Measurements from ENCODE around the gene ALDH3A2. TPM values are rescaled to one million over a fixed set of nuclear protein-coding genes. Genes with fewer than 3 reads are reported as not detected.

Gene ALDH3A2
- total RNA-seq, 1 donor from 2014 or later, result 115 TPM

DNA sequence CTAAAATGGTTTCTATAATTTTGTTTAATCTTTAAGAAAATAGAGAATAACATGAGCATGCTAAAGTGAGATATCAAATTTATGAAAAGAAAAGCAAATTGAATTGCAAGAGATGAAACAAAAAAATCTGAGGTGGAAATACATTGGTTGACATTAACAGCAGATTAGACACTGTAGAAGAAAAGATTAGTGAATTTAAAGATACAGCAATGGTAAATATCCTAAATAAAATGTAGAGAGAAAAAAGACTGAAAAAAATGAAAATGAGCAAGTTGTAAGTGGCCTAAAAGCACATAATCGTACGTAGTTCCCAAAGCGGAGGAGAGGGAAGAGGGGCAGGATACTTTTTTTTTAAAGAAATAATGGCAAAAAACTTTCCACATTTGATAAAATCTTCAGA, 30.5 kb upstream of the ALDH3A2 start:
- intact Hi-C loops (cut with DNase I), result no loop called here
- no peak overlapping the region for H3K4me3 ChIP-seq

DNA sequence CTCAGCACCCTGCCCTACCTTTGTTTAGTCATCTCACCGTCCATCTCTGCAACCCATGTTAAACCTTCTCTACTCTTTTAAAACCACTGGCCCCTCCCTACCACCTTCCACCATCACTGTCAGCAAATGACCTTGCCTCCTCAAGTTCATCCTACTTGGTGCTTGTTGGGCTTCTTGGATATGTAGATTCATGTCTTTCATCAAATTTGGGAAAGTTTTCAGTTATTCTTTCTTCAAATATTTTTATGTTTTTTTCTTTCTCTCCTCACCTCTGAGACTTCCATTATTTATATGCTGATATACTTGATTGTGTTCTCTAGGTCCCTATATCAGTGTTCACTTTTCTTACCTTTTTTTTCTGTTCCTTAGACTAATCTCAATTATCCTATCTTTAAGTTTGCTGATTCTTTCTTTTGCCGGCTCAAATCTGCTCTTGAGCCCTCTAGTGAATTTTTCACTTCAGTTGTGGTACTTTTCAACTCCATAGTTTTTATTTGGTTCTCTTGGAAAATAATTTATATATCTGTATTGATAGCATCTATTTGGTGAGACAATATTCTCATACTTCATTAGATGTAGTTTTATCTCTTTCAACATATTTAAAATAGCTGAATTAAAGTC, 28.7 kb upstream of the ALDH3A2 start:
- TF ChIP-seq, protein P1, sequence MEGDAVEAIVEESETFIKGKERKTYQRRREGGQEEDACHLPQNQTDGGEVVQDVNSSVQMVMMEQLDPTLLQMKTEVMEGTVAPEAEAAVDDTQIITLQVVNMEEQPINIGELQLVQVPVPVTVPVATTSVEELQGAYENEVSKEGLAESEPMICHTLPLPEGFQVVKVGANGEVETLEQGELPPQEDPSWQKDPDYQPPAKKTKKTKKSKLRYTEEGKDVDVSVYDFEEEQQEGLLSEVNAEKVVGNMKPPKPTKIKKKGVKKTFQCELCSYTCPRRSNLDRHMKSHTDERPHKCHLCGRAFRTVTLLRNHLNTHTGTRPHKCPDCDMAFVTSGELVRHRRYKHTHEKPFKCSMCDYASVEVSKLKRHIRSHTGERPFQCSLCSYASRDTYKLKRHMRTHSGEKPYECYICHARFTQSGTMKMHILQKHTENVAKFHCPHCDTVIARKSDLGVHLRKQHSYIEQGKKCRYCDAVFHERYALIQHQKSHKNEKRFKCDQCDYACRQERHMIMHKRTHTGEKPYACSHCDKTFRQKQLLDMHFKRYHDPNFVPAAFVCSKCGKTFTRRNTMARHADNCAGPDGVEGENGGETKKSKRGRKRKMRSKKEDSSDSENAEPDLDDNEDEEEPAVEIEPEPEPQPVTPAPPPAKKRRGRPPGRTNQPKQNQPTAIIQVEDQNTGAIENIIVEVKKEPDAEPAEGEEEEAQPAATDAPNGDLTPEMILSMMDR (IDR thresholded peaks at IDR 0.05), result no peak
- DNase-seq (no peak), ATAC-seq (no peak)
- intact Hi-C loops (cut with DNase I), result no loop called here
- Histone ChIP-seq H3K36me3 (no peaks in the 10 kb centered on the region), H3K27ac (no peak overlapping the region), H3K27me3 (ENCODE audit: low read depth) (no peaks in the 10 kb centered on the region), H3K4me3 (no peak overlapping the region), H3K9me3 (peaks cover 39% of the 10 kb centered on the region), H3K4me1 (no peaks in the 10 kb centered on the region)

More for the DNA sequence above, 30.5 kb upstream of the ALDH3A2 start:
- no peaks in the 10 kb centered on the region for H3K27me3 ChIP-seq (ENCODE audit: low read depth)
- no peaks in the 10 kb centered on the region for H3K4me1 ChIP-seq
- DNase-seq (no peak), ATAC-seq (no peak)
- no peak overlapping the region for H3K27ac ChIP-seq
- H3K36me3 ChIP-seq, result no peaks in the 10 kb centered on the region
- TF ChIP-seq, protein P1 (IDR thresholded peaks at IDR 0.05), result no peak
- peaks cover 39% of the 10 kb centered on the region for H3K9me3 ChIP-seq

DNA sequence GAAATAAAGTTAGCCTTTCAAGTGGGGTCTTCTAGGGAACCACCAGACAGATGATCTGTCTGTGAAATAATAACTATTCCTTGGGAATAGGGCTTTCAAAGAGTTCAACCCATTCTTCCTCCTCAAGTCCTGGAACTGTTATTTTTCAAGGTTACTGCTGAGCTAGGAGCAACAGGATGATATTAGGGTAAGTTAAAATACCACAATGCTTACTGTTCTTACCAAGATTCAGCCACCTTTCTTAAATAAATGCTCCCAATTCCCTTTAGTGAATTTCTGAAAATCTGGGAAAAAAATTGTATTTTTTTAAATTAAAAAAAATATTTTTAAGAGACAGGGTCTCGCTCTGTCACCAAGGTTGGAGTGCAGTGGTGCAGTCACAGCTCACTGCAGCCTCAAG, 26.9 kb upstream of the ALDH3A2 start:
- Histone ChIP-seq H3K27ac (no peak overlapping the region), H3K9me3 (peaks cover 39% of the 10 kb centered on the region), H3K36me3 (no peaks in the 10 kb centered on the region), H3K27me3 (ENCODE audit: low read depth) (no peaks in the 10 kb centered on the region), H3K4me3 (no peak overlapping the region), H3K4me1 (no peaks in the 10 kb centered on the region)
- DNase-seq, result no peak
- ATAC-seq, result no peak
- intact Hi-C loops (cut with DNase I), result no loop called here
- TF ChIP-seq, protein P1 (IDR thresholded peaks at IDR 0.05), result no peak

DNA sequence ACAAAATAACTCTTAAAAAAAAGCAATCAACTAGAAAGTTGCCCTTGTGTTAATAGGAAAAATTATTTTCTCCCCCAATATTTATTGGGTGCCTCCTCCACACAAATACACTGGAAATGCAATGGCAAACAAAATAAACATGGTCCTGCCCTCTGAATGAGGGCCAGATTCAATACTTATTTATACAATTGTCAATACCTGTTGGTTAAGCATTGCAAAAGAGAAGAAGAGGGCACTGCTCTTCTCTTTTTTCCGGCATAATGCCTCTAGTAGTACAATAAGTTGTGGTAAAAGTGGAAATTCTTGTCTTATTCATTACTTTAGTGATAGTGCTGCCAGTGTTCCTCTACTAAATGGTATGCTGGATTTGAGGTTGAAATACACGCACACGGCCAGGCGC, 22.5 kb upstream of the ALDH3A2 start:
- no peak overlapping the region for H3K27ac ChIP-seq
- intact Hi-C loops (cut with DNase I), result no loop called here
- ATAC-seq (no peak), DNase-seq (no peak)
- H3K4me1 ChIP-seq, result no peaks in the 10 kb centered on the region
- H3K27me3 ChIP-seq (ENCODE audit: low read depth), result no peaks in the 10 kb centered on the region
- H3K9me3 ChIP-seq, result peaks cover under 1% of the 10 kb centered on the region
- TF ChIP-seq, protein P1 (IDR thresholded peaks at IDR 0.05), result no peak
- no peak overlapping the region for H3K4me3 ChIP-seq
- H3K36me3 ChIP-seq, result no peaks in the 10 kb centered on the region

DNA sequence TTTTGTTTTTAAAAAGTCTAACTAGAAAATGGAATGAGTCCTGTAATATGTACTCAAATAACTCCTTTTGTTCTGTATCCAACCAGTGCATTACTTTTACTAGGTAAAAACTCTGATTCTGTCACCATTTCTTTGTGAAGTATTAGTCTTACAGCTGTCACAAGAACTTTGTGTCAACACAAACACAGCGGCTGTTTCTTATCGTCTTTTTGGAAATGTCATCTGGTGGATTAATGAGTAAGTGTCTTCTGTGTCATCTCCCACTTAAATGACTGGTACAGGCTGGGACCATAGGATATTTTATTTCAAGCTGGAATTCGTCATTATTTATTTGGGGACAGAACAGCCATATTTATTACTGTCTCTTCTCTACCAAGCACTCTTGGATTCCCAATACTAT, 19.1 kb upstream of the ALDH3A2 start:
- Histone ChIP-seq H3K4me3 (no peak overlapping the region), H3K36me3 (no peaks in the 10 kb centered on the region), H3K27me3 (ENCODE audit: low read depth) (no peaks in the 10 kb centered on the region), H3K4me1 (no peaks in the 10 kb centered on the region), H3K27ac (no peak overlapping the region), H3K9me3 (no peaks in the 10 kb centered on the region)
- DNase-seq (no peak), ATAC-seq (no peak)
- intact Hi-C loops (cut with DNase I), result no loop called here
- TF ChIP-seq, protein P1 (IDR thresholded peaks at IDR 0.05), result no peak
